ENCODE data around the gene ARHGAP26.

ARHGAP26 gene

GRCh38 chr5:143141652-143142051 is 371.5 kb downstream of the ARHGAP26 start:
- TF ChIP-seq REST (IDR thresholded peaks at IDR 0.05; ENCODE audit: insufficient read depth in 1 of 2, low read depth in 2 of 2, low read length in 2 of 2) (no peak), TAF1 (IDR thresholded peaks at IDR 0.05; ENCODE audit: borderline replicate concordance, insufficient read depth, low read length) (no peak), SIN3A (IDR thresholded peaks at IDR 0.05; ENCODE audit: borderline replicate concordance, insufficient read depth, low read length) (no peak), FOXP2 (optimal IDR thresholded peaks at IDR 0.05; ENCODE audit: borderline replicate concordance, extremely low read depth, extremely low read length, insufficient read depth) (no peak), POLR2AphosphoS5 (IDR thresholded peaks at IDR 0.05; ENCODE audit: low read depth, low read length) (no peak)

DNA sequence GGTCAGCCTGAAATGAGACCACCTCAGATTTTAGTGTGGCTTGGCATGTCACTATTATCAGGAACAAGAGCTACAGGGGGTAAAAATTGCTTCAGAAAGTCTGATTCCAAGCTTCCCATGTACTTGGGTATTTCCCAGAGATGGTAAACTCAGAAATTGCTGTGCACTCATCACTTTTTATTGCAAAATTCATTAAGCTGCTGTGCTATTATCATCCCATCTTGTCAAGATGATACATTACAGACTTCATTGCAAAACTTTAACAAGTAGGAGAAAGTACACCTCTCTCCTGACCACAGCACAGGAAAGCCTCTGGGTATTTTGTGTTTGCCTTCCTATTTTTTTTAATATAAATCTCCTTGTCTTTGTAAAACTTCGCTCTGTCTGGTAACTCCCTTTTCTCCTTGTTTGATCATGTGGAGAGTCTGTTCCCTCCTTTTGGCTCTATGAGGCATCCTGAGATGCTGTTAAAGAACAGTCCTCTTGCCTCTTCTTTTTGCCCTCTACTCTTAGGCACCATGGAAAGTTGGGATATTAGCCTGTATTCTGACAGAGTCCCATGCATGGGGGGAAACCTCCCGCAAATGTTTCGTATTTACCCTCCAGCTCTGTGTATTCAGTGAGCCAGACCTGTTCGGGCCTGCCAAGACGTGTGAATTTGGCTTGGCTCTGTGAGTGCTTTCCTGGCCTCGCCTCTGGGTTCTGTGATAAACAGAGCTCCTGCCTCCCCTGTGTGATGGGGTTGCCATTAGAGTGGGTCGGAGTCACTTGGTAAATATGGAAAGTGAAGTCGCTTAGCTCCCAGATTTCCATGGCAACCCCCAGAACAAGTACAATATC is 372.6 kb downstream of the ARHGAP26 start:
- no peak for TF ChIP-seq TAF1 (IDR thresholded peaks at IDR 0.05; ENCODE audit: borderline replicate concordance, insufficient read depth, low read length)
- TF ChIP-seq FOXP2 (optimal IDR thresholded peaks at IDR 0.05; ENCODE audit: borderline replicate concordance, extremely low read depth, extremely low read length, insufficient read depth) = no peak
- no peak for TF ChIP-seq REST (IDR thresholded peaks at IDR 0.05; ENCODE audit: insufficient read depth in 1 of 2, low read depth in 2 of 2, low read length in 2 of 2)
- no peak for TF ChIP-seq POLR2AphosphoS5 (IDR thresholded peaks at IDR 0.05; ENCODE audit: low read depth, low read length)
- no peak for TF ChIP-seq SIN3A (IDR thresholded peaks at IDR 0.05; ENCODE audit: borderline replicate concordance, insufficient read depth, low read length)

- TF ChIP-seq POLR2AphosphoS5 (IDR thresholded peaks at IDR 0.05; ENCODE audit: low read depth, low read length) (no peak), FOXP2 (optimal IDR thresholded peaks at IDR 0.05; ENCODE audit: borderline replicate concordance, extremely low read depth, extremely low read length, insufficient read depth) (no peak), SIN3A (IDR thresholded peaks at IDR 0.05; ENCODE audit: borderline replicate concordance, insufficient read depth, low read length) (no peak), TAF1 (IDR thresholded peaks at IDR 0.05; ENCODE audit: borderline replicate concordance, insufficient read depth, low read length) (no peak), REST (IDR thresholded peaks at IDR 0.05; ENCODE audit: insufficient read depth in 1 of 2, low read depth in 2 of 2, low read length in 2 of 2) (no peak)
These were observed 373.8 kb downstream of the ARHGAP26 start for GRCh38 chr5:143143973-143144372.

GRCh38 chr5:143145243-143146160 is 375.3 kb downstream of the ARHGAP26 start:
- no peak for TF ChIP-seq SIN3A (IDR thresholded peaks at IDR 0.05; ENCODE audit: borderline replicate concordance, insufficient read depth, low read length)
- TF ChIP-seq TAF1 (IDR thresholded peaks at IDR 0.05; ENCODE audit: borderline replicate concordance, insufficient read depth, low read length) = no peak
- TF ChIP-seq POLR2AphosphoS5 (IDR thresholded peaks at IDR 0.05; ENCODE audit: low read depth, low read length) = no peak
- TF ChIP-seq FOXP2 (optimal IDR thresholded peaks at IDR 0.05; ENCODE audit: borderline replicate concordance, extremely low read depth, extremely low read length, insufficient read depth) = no peak
- TF ChIP-seq REST (IDR thresholded peaks at IDR 0.05; ENCODE audit: insufficient read depth in 1 of 2, low read depth in 2 of 2, low read length in 2 of 2) = no peak

Measured in PFSK-1 (cell line).